Stimulated activated CD4-positive, alpha-beta T cell treated with anti-CD3 and anti-CD28 coated beads, Interleukin-15, amount 100 ng/mL, for 48 hours (primary cell): Measurements from ENCODE around the gene DLX4.

Source experiments
- DNase-seq, 2 donors: peaks; one replicate each; pipeline ENCODE4 v3.0.0-alpha.2; 2020; ENCODE audit warnings: low read depth in 2 of 2

DLX4 gene

GRCh38 chr17:49987290-49987585 lies 18.2 kb downstream of the DLX4 start:
- no peak for DNase-seq

GRCh38 chr17:49987681-49988441 lies 18.9 kb downstream of the DLX4 start:
- no peak for DNase-seq

- no peak for DNase-seq
Measured at GRCh38 chr17:49989518-49989880, 20.5 kb downstream of the DLX4 start.

- no peak for DNase-seq
Measured at GRCh38 chr17:49990331-49990730, 21.3 kb downstream of the DLX4 start.

- no peak for DNase-seq
Measured at GRCh38 chr17:49990921-49991320, 21.9 kb downstream of the DLX4 start.

GRCh38 chr17:49991409-49991808 lies 22.4 kb downstream of the DLX4 start:
- DNase-seq, result no peak

- no peak for DNase-seq
Measured at GRCh38 chr17:49992191-49992932, 23.4 kb downstream of the DLX4 start.

- no peak for DNase-seq
Measured at GRCh38 chr17:49992933-49993422, 24.0 kb downstream of the DLX4 start.

- no peak for DNase-seq
Measured at GRCh38 chr17:49993423-49994060, 24.6 kb downstream of the DLX4 start.

GRCh38 chr17:49994085-49995054 lies 25.4 kb downstream of the DLX4 start:
- no peak for DNase-seq

- no peak for DNase-seq
Measured at GRCh38 chr17:49995055-49995738, 26.2 kb downstream of the DLX4 start, which contains the start of gene DLX3. DLX3 (minus strand) TSS chr17:49995224; CDS start chr17:49994998, 226 bp downstream.

GRCh38 chr17:49996121-49996494 lies 27.1 kb downstream of the DLX4 start:
- no peak for DNase-seq

GRCh38 chr17:49996495-49997300 lies 27.7 kb downstream of the DLX4 start:
- peak; percentile 33 to 55 for DNase-seq

- no peak for DNase-seq
Measured at GRCh38 chr17:49997301-49997650, 28.3 kb downstream of the DLX4 start.

GRCh38 chr17:49997773-49998703 lies 29.0 kb downstream of the DLX4 start:
- peak; percentile 73 to 79 for DNase-seq

GRCh38 chr17:49998836-49999511 lies 30.0 kb downstream of the DLX4 start:
- DNase-seq, result no peak

- no peak for DNase-seq
Measured at GRCh38 chr17:50003911-50004310, 34.9 kb downstream of the DLX4 start.

GRCh38 chr17:50009282-50009681 lies 40.3 kb downstream of the DLX4 start:
- DNase-seq, result no peak

GRCh38 chr17:50013079-50013478 lies 44.1 kb downstream of the DLX4 start:
- no peak for DNase-seq
